GM12875 (cell line): Measurements from ENCODE around the gene AP2A1.

Experiments
- H3K4me3 ChIP-seq: one replicate; pipeline ENCODE4 v1.5.1; 2011; ENCODE audit warnings: low read depth, low read length, control low read depth
- CTCF ChIP-seq: IDR thresholded peaks from 2 replicates; pipeline ENCODE4 v1.5.1; 2011; ENCODE audit warnings: low read depth, mild to moderate bottlenecking, control low read depth, inconsistent platforms, low read length, moderate library complexity, borderline replicate concordance; ENCODE audit not compliant: insufficient read depth

The AP2A1 gene

GRCh38 chr19:49820125-49820524, 53.3 kb downstream of the AP2A1 start:
- TF ChIP-seq CTCF: no peak
- H3K4me3 ChIP-seq: no peak overlapping the region

- TF ChIP-seq CTCF: no peak
- H3K4me3 ChIP-seq: no peak overlapping the region
These were observed 56.7 kb downstream of the AP2A1 start for GRCh38 chr19:49823472-49823871.

GRCh38 chr19:49824662-49825061, 57.9 kb downstream of the AP2A1 start:
- TF ChIP-seq CTCF: no peak
- H3K4me3 ChIP-seq: no peak overlapping the region

- no peak for TF ChIP-seq CTCF
These were observed 60.2 kb downstream of the AP2A1 start for GRCh38 chr19:49827034-49827433.

GRCh38 chr19:49829200-49829599, 62.4 kb downstream of the AP2A1 start:
- TF ChIP-seq CTCF: no peak
- no peak overlapping the region for H3K4me3 ChIP-seq

More at GRCh38 chr19:49827034-49827433, 60.2 kb downstream of the AP2A1 start:
- no peak overlapping the region for H3K4me3 ChIP-seq

GRCh38 chr19:49829721-49830120, 62.9 kb downstream of the AP2A1 start:
- no peak for TF ChIP-seq CTCF
- no peak overlapping the region for H3K4me3 ChIP-seq

GRCh38 chr19:49830766-49831165, 64.0 kb downstream of the AP2A1 start:
- H3K4me3 ChIP-seq: no peak overlapping the region
- no peak for TF ChIP-seq CTCF
